Aorta (tissue), 5 donors: ENCODE results near the gene PKDCC. TPM values are rescaled to one million over a fixed set of nuclear protein-coding genes. Genes with fewer than 3 reads are reported as not detected.
A peak's percentile ranks its signal among the peaks of the same experiment; 100 is the strongest.
"Not testable (repeated sequence)": the region's sequence is repeated elsewhere in the genome, so short reads cannot be mapped to it uniquely, and the experiment has no call there.

ENCODE experiments used
- ATAC-seq: fragments of 200-7000 bp; cut with Tn5 transposase; one replicate; pipeline ENCODE4 v1.9.1; 2022; ENCODE audit warnings: moderate library complexity; ENCODE audit not compliant: low FRiP score
- DNase-seq, 2 donors: peaks; one replicate each; pipeline ENCODE4 v3.0.0-alpha.2; 2020
- H3K27ac ChIP-seq, 2 donors: one replicate each; pipeline ENCODE4 v1.5.1; 2013; ENCODE audit warnings: low read length in 2 of 2, mild to moderate bottlenecking in 2 of 2, moderate library complexity in 2 of 2, control low read depth in 1 of 2, inconsistent platforms in 1 of 2, low read depth in 1 of 2
- H3K27me3 ChIP-seq, 2 donors: one replicate each; pipeline ENCODE4 v1.6.1; 2013; ENCODE audit warnings: control low read depth in 1 of 2, low read length in 1 of 2, mild to moderate bottlenecking in 1 of 2, moderate library complexity in 1 of 2; ENCODE audit not compliant: insufficient read depth in 2 of 2, control insufficient read depth in 1 of 2
- H3K36me3 ChIP-seq, 2 donors: one replicate each; pipeline ENCODE4 v1.6.1; 2013; ENCODE audit warnings: control low read depth in 1 of 2, low read length in 1 of 2, mild to moderate bottlenecking in 1 of 2; ENCODE audit not compliant: insufficient read depth in 2 of 2, control insufficient read depth in 1 of 2
- H3K4me1 ChIP-seq, 2 donors: one replicate each; pipeline ENCODE4 v1.6.1; 2013; ENCODE audit warnings: low read length in 2 of 2, control low read depth in 1 of 2, mild to moderate bottlenecking in 1 of 2, moderate library complexity in 1 of 2; ENCODE audit not compliant: insufficient read depth in 2 of 2, control insufficient read depth in 1 of 2
- H3K4me3 ChIP-seq, 2 donors: one replicate each; pipeline ENCODE4 v1.5.1; 2013; ENCODE audit warnings: low read length in 2 of 2, control low read depth in 1 of 2, mild to moderate bottlenecking in 1 of 2
- H3K9me3 ChIP-seq: one replicate; pipeline ENCODE4 v1.6.1; 2013; ENCODE audit warnings: mild to moderate bottlenecking, low read length; ENCODE audit not compliant: control insufficient read depth
- WGBS, 2 donors: extraction: QIAGEN DNeasy Blood & Tissue Kit; methylation state at CpG; one replicate each; pipeline ENCODE4 v1.1.7; 2013; 5-methylcytosine and 5-hydroxymethylcytosine counted together
- intact Hi-C, 2 donors: fragments of 100-400 bp; cut with DNase I; formaldehyde crosslinking; loops; one replicate each; pipeline versions ENCODE4 v1.14.2 to v1.15.0; 2022
- polyA plus RNA-seq, 2 donors: library from polyadenylated mRNA; stranded (reverse); fragments of 200-250 nt; gene quantifications; one replicate each; pipeline ENCODE4 v1.2.3, GENCODE V29; 2013
- total RNA-seq, 2 donors: library from RNA; stranded (reverse); fragmentation: NEBNext Ultra II Directional; extraction: Animal tissue kit (Norgen Biotek cat#: 25700); gene quantifications; one replicate each; pipeline ENCODE4 v1.2.1, GENCODE V29; 2021
- donor health status: healthy with polysubstance abuse.
- donor health status: Bipolar disorder and iron deficiency.
- donor health status: DM: no; HTN: no; CAD: no.
- donor health status: DM: no; HTN: no; CAD: no.
- donor health status: DM: yes; HTN: yes; CAD: no.

Gene PKDCC
- total and polyA plus RNA-seq, 4 donors, result 48.8 to 258 (median 165) TPM

DNA sequence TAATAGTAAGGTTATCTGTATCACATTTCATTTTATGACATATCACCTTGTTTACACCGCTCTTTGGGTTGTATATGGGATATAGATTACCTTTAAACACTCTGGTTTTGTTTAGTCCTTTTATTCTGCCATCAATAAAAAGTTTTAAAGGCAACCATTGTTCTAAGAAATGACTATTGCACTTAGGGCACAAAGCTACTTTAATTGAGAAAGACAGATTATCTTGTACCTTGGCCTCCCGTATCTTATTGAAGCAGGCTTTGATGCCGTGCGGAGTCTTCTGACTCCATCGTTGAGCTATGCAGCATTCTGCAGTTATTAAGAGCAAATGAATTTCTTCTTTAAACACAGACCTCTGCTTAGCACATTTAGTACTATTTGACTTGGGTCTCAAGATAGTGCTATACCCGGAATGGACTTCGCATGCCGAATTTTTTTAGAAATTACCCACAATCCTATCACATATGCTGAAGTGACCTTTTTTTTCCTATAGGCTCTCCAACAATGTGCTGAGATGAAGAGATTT is 16.7 kb downstream of the PKDCC start:
- H3K36me3 ChIP-seq, result peaks cover 0 to 2% of the 10 kb centered on the region in 2 donors
- H3K4me1 ChIP-seq, result peaks cover 3 to 8% of the 10 kb centered on the region in 2 donors
- no peak overlapping the region for H3K4me3 ChIP-seq
- no peaks in the 10 kb centered on the region for H3K27me3 ChIP-seq
- no peaks in the 10 kb centered on the region for H3K9me3 ChIP-seq
- WGBS, 2 donors, result 10 to 12% methylated on average over 8 of the region's 8 CpGs
- ATAC-seq (peak; percentile 52), DNase-seq (no peak)
- peak overlapping the region; percentile 96 to 97 for H3K27ac ChIP-seq
- intact Hi-C loops, result loop anchor here in 1 of 2 donors (5.0 kb wide), 1 partner anchor 97 kb away; no protein-coding TSS in a partner anchor

DNA sequence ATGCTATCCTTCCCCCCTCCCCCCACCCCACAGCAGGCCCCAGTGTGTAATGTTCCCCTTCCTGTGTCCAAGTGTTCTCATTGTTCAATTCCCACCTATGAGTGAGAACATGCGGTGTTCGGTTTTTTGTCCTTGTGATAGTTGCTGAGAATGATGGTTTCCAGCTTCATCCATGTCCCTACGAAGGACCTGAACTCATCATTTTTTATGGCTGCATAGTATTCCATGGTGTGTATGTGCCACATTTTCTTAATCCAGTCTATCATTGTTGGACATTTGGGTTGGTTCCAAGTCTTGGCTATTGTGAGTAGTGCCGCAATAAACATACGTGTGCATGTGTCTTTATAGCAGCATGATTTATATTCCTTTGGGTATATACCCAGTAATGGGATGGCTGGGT is 17.9 kb downstream of the PKDCC start:
- WGBS, 2 donors, result 93 to 97% methylated on average over 5 of the region's 5 CpGs
- H3K27me3 ChIP-seq, H3K4me3 ChIP-seq, H3K9me3 ChIP-seq, intact Hi-C loops, H3K36me3 ChIP-seq, ATAC-seq, H3K4me1 ChIP-seq, H3K27ac ChIP-seq, DNase-seq: not testable (repeated sequence)

DNA sequence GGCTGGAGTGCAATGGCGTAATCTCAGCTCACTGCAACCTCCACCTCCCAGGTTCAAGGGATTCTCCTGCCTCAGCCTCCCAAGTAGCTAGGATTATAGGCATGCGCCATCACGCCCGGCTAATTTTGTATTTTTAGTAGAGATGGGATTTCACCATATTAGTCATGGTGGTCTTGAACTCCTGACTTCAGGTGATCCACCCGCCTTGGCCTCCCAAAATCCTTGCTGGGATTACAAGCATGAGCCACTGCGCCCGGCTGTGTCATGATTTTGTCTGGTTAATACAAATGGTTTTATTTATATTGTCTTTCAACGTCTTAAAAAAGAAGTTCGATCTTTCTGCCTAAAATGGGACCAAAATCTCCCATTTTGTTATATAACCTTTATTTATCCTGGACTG is 19.2 kb downstream of the PKDCC start:
- intact Hi-C loops, H3K36me3 ChIP-seq, H3K4me3 ChIP-seq, H3K9me3 ChIP-seq, ATAC-seq, DNase-seq, H3K27ac ChIP-seq, H3K27me3 ChIP-seq, H3K4me1 ChIP-seq: not testable (repeated sequence)
- 87% methylated on average over 9 of the region's 9 CpGs for WGBS, 2 donors

DNA sequence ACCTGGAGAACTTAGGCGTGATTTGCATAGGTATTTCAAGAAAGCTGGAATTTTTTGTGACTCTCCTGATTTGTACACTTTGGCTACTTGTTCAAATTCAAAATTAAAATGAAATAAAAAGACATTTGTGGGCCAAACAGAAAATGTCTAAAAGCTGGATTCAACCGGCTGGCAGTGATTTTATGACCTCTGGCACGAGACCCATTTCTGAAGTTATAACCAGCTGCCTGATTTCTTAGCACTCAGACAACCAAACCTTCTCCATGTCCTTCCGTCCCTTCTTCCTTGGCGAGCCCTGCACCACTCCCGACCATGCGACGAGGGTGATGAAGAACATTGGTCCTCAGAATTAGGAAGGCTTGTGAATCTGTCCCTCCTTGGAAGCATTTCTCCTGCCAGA is 19.7 kb downstream of the PKDCC start:
- Histone ChIP-seq H3K36me3 (no peaks in the 10 kb centered on the region), H3K27me3 (no peaks in the 10 kb centered on the region), H3K4me1 (peaks cover 1 to 4% of the 10 kb centered on the region in 2 donors), H3K9me3 (no peaks in the 10 kb centered on the region), H3K4me3 (no peak overlapping the region), H3K27ac (peak overlapping the region in 1 of 2 donors; percentile 52)
- 34 to 44% methylated on average over 8 of the region's 8 CpGs for WGBS, 2 donors
- DNase-seq, result no peak
- ATAC-seq, result no peak
- intact Hi-C loops, result no loop called here

DNA sequence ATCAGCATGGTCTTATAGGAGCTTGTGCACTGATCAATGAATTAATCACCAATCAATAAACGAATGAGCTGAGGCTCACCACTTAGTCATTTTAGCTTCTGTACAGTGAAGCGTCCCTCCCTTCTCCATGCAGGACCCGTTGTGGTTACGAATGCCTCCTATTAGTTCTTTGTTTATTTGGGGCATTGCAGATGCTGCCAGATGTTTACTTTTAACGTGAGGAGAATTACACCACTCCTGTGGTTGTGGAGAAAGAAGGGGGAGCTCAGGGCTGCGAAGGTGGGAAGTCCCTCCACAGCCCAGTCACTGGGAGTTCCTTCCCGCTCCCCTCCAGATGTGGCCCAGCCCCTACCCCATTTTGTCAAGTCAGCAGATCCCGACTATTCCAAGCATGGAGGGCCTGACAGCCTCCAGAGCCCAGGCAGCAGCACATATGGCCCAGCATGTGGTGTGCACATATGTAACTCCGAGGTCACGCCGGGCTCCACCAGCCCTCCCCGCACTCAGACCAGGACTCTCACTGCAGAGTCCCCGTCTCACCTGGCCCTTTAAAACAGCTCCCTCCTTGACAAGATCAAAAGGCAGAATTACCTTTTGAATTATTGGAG is 20.9 kb downstream of the PKDCC start:
- 86 to 91% methylated on average over 13 of the region's 13 CpGs for WGBS, 2 donors
- H3K27ac ChIP-seq, result no peak overlapping the region
- intact Hi-C loops, result no loop called here
- ATAC-seq (no peak), DNase-seq (no peak)
- H3K27me3 ChIP-seq, result no peaks in the 10 kb centered on the region
- no peaks in the 10 kb centered on the region for H3K9me3 ChIP-seq
- no peaks in the 10 kb centered on the region for H3K4me1 ChIP-seq
- H3K36me3 ChIP-seq, result no peaks in the 10 kb centered on the region
- no peak overlapping the region for H3K4me3 ChIP-seq

DNA sequence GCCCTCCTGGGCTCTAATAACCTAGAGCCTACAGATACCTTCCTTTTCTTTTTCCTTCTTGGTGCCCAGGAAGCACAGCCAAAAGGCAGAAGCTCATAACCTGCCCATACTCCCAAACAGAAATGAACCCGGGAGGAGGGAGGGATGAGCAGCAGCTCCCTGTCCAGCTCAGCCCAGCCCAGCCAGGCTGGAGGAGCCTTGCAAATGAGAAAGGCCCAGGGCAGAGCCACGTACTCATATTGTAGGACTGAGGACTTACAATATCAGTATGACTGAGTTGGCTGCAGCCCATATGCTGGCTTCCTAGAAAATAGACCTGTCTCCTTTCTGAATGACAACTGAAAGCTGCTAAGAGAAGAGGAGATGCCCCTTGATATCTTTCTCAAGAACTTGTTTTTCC is 21.7 kb downstream of the PKDCC start:
- ATAC-seq, result no peak
- WGBS, 2 donors, result 89 to 98% methylated on average over 2 of the region's 2 CpGs
- intact Hi-C loops, result no loop called here
- Histone ChIP-seq H3K36me3 (no peaks in the 10 kb centered on the region), H3K4me3 (no peak overlapping the region), H3K27me3 (no peaks in the 10 kb centered on the region), H3K27ac (no peak overlapping the region), H3K4me1 (no peaks in the 10 kb centered on the region), H3K9me3 (no peaks in the 10 kb centered on the region)
- no peak for DNase-seq

DNA sequence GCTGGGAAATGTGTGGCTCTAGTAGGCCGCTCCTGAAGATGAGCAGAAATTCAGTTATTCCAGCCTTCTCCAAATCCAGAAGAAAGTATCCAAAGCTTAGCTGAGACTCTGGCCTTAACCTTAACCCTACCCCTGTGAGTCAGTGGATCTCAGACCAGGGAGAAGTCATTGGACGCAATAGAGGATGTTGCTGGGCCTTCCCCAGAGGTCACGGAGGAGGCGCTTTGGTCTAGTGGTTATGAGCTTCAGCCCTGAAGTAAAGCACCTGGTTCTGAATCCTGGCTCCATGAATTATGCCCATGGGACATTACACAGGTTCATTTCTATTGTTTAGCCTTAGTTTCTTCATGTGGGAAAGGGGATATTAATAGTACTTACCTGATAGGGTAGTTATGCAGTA is 24.0 kb downstream of the PKDCC start:
- Histone ChIP-seq H3K27ac (no peak overlapping the region), H3K4me3 (no peak overlapping the region), H3K4me1 (no peaks in the 10 kb centered on the region), H3K9me3 (no peaks in the 10 kb centered on the region), H3K36me3 (no peaks in the 10 kb centered on the region), H3K27me3 (no peaks in the 10 kb centered on the region)
- 96% methylated on average over 4 of the region's 4 CpGs for WGBS, 2 donors
- no peak for ATAC-seq
- no peak for DNase-seq
- intact Hi-C loops, result no loop called here

DNA sequence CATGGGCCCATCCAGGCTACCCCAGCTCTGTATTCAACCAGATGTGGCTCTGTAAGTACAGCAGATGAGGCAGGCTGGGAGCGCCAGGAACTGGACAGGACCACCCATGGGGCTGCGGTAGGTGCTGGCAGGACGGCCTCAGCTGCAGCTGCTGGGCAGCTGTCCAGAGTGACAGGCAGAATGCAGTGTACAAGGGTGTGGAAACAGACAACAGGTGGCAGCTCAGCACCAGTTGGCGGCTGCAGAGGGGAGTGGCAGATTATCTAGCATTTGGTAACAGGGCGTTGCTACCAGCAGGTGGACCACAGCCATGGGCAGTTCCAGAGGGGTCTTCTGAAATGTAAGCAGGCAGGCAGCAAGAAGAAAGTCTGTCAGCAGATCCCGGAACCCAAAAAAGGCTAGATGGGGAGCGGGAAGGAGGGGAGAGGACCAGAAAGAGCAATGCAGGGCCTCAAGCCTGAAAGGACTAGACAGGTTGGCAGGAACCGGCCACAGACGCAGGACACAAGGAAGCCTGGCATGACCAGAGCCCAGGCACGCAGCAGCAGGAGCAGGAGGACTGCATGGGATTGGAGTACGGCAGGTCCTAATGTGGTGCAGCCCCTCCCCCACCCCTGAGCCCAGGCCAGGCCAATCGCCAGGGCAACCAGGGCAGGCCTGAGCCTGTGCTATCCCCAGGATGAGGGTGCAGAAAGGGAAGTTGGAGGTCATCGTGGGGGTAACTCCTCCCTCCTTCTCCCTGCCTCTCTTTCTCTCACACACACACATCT is 24.7 kb downstream of the PKDCC start:
- H3K36me3 ChIP-seq, result no peaks in the 10 kb centered on the region
- ATAC-seq (peak; percentile 53), DNase-seq (no peak)
- no peaks in the 10 kb centered on the region for H3K9me3 ChIP-seq
- 66 to 68% methylated on average over 13 of the region's 13 CpGs for WGBS, 2 donors
- no peaks in the 10 kb centered on the region for H3K27me3 ChIP-seq
- intact Hi-C loops, result no loop called here
- H3K4me3 ChIP-seq, result no peak overlapping the region
- H3K27ac ChIP-seq, result no peak overlapping the region
- H3K4me1 ChIP-seq, result no peaks in the 10 kb centered on the region
